ENCODE results near the gene DUOX1.

- no peak for TF ChIP-seq POLR2A (IDR thresholded peaks at IDR 0.05; ENCODE audit: low read depth, low read length)
- no peak for TF ChIP-seq PAX5 (IDR thresholded peaks at IDR 0.05; ENCODE audit: insufficient read depth, low read length, severe bottlenecking)
- no peak for TF ChIP-seq POLR2AphosphoS5 (IDR thresholded peaks at IDR 0.05; ENCODE audit: low read depth, low read length)
- TF ChIP-seq SPI1 (IDR thresholded peaks at IDR 0.05; ENCODE audit: low read depth, low read length), result no peak
- TF ChIP-seq POU2F2 (IDR thresholded peaks at IDR 0.05; ENCODE audit: low read depth, low read length), result no peak
- TF ChIP-seq TAF1 (IDR thresholded peaks at IDR 0.05; ENCODE audit: low read depth, low read length), result no peak
Observed at GRCh38 chr15:45143946-45144345, 14.2 kb downstream of the DUOX1 start.

Data from GM12891 (cell line).